Smooth muscle cell of the brain vasculature (primary cell): ENCODE data around the gene TNNI3K.
A peak's percentile ranks its signal among the peaks of the same experiment; 100 is the strongest.
"Not testable (repeated sequence)": the region's sequence is repeated elsewhere in the genome, so short reads cannot be mapped to it uniquely, and the experiment has no call there.

Experiments used
- DNase-seq: peaks from one replicate; pipeline ENCODE4 v3.0.0-alpha.2; 2012; ENCODE audit warnings: low read depth, low spot score

TNNI3K gene, protein sequence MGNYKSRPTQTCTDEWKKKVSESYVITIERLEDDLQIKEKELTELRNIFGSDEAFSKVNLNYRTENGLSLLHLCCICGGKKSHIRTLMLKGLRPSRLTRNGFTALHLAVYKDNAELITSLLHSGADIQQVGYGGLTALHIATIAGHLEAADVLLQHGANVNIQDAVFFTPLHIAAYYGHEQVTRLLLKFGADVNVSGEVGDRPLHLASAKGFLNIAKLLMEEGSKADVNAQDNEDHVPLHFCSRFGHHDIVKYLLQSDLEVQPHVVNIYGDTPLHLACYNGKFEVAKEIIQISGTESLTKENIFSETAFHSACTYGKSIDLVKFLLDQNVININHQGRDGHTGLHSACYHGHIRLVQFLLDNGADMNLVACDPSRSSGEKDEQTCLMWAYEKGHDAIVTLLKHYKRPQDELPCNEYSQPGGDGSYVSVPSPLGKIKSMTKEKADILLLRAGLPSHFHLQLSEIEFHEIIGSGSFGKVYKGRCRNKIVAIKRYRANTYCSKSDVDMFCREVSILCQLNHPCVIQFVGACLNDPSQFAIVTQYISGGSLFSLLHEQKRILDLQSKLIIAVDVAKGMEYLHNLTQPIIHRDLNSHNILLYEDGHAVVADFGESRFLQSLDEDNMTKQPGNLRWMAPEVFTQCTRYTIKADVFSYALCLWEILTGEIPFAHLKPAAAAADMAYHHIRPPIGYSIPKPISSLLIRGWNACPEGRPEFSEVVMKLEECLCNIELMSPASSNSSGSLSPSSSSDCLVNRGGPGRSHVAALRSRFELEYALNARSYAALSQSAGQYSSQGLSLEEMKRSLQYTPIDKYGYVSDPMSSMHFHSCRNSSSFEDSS

DNA sequence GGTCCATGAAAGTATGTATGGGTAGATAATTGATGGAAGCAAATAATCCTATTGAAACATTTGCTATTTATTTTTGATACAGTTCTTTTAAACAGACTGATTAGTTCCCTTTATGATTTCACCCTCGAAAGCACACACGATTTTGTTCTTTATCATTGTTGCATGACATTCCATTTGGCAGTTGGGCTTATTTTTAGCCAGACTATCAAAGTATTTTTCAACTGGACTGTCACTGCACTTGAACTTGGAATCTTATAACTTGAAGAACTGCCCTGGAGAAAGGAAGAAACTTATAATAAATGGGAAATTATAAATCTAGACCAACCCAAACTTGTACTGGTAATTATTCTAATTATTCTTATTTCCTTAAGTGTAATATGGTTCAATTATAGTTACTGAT lies at the start of gene TNNI3K:
Gene TNNI3K, plus strand, starts transcription at position 235 of the 400 bp plus-strand sequence. Its CDS starts 65 bp downstream, at position 300.
- no peak for DNase-seq

DNA sequence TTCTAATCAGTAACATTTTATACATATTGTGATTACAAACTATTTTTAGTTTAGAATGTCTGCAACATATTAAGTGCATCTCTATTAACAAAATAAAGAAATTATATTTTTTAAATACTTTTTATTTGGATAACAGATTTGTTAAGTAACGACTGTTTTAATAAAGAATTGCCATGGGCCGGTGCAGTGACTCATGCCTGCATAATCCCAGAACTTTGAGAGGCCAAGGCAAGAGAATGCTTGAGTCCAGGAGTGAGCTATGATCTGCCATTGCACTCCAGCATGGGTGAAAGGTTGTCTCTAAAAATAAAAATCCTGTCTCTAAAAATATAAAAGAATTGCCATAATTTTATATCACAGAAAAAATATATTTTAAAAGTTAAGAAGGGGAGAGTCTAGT lies 41.3 kb upstream of the TNNI3K start:
- no peak for DNase-seq

DNA sequence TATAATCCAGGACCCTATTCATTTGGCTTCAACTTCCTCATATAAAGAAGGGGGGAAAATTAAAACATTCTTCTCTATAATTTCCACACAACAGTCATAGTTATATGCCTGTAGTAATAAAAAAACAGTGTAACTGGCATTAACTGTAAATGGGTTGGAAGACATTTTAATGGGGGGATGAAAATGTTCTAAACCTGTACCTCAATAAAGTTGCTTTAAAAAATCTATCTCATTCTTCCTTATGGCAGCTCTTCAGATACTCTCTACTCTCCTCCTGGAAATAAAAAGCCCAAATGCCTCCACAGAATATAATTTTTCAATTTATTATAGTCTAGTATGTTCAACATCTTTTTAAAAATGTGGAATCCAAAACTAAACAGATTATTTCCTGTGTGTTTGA lies 39.8 kb upstream of the TNNI3K start:
- DNase-seq: no peak

DNA sequence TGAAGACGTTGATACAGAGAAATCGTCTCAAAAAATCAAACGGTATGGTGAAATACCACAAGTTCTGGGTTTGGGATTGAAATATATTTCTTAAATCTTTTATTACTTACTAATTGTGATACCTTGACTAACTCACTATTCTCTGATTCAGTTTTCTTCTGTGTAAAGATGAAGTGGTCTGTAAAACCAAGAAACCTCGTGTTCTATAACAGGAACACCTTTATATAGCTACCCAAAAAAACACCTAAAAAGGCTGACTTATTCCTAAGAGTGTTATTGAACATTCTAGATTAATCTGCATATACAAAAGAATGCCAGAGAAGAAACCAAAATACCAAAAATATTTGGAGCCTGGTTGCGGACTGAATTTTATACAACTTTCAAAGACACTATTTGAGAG lies 37.9 kb upstream of the TNNI3K start:
- DNase-seq: no peak

DNA sequence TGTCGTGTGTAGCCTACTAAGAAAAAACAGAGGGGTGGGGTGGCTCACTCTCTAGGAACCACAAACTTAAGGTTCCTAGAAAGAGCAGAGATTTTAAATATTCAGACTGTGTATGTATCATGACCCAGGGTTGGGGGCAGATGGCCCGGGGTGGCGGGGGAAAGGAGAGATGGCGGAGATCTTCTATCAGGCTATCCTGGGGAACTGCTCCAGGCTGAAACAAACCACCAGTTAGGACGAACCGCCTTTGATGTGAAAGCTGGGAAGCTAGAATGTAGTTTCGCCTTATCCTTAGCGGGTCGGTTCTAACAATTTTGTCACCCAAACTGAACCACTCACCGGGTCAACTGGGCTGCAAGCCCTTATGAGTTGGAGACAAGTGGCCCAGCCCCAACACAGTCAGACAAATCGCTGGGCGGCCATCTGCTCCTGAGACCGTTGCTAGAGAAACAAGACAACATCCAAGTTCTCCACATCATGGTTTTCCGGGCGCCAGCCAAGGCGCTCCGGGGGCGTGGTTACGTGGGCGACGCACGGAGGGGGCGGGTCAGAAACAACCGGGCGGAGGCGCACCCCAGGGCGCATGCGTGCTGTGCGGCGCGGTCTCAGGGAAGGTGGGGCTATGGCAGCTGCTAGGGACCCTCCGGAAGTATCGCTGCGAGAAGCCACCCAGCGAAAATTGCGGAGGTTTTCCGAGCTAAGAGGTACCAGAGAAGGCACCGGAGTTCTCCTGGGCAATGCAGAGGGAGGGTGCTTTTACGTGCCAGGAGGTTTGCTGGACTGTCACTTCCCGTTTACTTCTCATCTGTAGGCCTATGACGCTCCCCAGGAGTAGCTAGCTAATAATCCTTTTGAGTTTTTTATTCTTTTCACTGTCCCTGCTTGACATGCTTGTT lies 37.3 kb upstream of the TNNI3K start, which contains the start of the genes FPGT and LRRIQ3:
Gene FPGT, plus strand, starts transcription at position 586 of the 896 bp plus-strand sequence. Its CDS starts 37 bp downstream, at position 623.
Gene LRRIQ3, minus strand, starts transcription at position 520 of the 896 bp plus-strand sequence. CDS start 14,492 bp downstream, outside the sequence.
- DNase-seq: peak; percentile 90

DNA sequence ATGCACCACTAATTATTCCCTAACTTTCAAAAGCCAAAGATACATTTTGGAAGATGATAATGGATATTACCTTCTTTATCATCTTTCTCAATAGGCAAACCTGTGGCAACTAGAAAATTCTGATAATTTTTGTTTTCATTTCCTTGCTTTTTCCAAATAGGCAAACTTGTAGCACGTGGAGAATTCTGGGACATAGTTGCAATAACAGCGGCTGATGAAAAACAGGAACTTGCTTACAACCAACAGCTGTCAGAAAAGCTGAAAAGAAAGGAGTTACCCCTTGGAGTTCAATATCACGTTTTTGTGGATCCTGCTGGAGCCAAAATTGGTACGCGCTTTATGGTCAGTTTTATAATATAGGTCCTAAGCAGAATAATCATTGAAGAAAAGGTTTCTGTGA lies 35.7 kb upstream of the TNNI3K start:
- no peak for DNase-seq

DNA sequence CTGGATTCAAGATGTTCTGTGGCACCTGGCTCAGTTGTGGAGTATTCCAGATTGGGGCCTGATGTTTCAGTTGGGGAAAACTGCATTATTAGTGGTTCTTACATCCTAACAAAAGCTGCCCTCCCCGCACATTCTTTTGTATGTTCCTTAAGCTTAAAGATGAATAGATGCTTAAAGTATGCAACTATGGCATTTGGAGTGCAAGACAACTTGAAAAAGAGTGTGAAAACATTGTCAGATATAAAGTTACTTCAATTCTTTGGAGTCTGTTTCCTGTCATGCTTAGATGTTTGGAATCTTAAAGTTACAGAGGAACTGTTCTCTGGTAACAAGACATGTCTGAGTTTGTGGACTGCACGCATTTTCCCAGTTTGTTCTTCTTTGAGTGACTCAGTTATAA lies 29.9 kb upstream of the TNNI3K start:
- DNase-seq: no peak

DNA sequence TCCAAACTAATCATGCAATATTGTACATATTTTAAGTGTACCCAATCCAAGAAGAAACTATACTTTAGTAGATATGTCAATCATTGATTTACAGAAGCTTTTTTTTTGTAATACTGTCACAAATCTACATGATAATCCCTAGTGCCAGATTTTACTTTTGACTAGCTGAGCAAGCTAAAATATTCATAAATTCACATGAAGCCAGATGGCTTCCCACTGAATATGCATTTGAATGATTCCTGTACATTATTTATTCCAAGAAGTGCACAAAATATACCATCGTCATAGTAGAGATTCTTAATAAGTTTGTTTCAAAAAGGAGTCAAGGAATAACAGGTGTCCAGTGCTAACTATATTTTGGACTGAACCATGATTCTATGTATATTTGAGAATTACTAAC lies 20.0 kb upstream of the TNNI3K start:
- no peak for DNase-seq

DNA sequence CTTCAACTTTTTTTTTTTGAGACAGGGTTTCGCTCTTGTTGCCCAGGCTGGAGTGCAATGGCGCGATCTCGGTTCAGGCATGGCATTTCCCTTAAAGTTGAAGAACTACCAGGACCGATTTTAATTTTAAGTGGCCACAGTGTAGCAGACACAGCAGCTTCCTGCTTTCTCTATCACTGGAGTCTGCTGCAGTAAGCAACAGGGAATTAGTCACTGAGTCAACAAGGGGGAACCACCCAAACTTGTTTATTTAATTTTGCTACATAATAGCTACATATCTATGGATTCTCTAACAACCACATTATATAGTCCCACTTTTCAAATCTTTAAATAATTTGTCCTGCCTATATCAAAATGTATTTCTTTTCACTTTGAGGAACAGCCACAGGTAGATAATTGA lies 12.5 kb upstream of the TNNI3K start:
- no peak for DNase-seq

DNA sequence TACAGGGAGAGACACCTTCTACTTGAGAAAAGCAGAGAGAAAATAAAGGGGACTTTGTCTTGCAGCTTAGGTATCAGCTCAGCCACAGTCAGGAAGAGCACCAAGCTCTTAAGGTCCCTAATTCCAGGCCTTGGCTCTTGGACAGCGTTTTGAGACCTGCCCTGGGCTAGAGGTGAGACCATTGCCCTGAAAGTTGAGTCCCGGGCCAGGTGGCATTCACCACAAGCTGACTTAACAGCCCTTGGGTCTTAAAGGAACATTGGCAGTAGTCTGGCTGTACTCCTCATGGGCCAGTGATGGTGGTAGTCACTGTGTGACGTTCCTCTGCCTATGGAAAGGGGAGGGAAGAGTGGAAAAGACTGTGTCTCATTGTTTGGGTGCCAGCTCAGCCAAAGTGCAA lies 11.7 kb upstream of the TNNI3K start:
- DNase-seq: no peak

DNA sequence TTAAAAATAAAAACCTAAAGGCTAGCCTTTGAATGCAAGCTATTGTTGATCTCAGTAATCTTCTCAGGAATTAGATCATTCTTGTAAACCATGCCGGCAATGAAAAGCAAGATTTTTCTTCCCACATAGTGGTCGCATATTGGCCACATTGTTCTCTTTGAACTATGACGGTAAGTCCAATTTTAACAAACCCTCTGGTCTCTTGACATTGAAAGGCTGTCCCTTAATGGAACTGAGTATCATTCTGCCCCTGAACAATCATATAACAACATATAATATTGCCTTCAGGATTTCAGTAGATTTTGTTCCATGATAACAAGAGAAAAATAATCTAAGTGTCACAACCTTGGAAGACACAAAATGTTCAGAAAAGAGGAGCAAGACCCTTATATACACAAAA lies 1.3 kb downstream of the TNNI3K start:
- DNase-seq: no peak

DNA sequence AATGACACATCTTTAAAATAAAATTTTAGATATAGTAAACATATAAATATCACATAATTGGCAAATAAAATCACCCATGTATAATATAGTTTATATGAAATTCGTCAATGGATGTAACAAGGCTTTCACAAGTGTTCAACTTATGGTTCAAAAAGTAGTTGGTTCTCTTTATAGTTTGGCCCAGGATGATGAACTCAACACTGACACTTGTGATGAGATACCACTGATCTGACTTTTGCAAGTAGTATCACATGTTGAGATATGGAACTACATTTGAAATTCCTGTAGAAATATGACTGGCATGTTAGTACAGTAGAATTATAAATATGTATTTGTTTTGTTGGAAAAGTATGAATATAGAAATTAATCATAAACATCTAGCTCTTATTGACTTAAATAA lies 1.8 kb downstream of the TNNI3K start:
- DNase-seq: no peak

DNA sequence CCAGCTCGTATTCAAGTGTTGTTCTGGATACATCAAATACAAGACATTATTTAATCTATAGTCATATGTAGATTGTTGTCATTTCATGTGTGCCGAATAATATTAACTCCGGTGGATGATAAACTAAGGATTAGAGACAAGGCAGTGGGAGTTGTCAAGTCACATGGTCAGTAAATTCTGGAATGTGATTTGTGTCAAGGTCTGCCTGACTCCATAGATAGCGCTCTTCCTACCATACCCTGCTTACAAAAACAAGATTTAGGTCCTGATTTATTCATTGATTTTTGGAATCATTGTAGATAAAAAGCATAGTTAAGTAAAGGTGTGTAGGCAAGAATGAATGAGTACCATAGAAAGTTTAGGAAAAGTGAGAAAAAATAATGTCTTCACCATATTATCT lies 2.6 kb downstream of the TNNI3K start:
- DNase-seq: no peak

DNA sequence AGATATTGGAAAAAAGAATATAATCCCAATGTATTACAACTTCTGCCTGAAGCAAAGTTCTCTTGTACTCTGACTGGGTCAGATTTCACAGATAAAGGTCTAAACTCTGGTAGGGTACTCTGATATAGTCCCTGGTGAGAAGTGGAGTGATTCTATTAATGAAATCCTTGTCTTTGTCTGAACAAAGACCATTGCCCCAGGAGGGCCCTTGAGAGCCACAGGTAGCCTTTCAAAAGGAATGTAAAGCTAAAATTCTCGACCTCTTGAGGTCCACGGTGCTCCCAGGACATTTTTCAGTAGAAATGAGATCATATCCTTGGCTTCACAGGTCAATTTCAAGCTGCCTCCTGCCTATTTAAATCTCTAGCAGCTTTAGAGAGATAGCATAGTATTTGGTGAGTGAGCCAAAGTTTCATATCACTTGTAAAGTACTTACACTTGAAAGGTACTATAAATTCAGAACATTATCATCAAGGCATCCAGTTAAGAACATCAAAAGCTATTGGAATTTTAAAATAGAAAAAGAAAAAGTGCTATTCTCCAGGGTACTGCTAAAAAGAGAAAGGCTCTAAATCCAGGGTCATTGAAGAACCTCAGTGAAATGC lies 10.1 kb downstream of the TNNI3K start:
- DNase-seq: no peak

DNA sequence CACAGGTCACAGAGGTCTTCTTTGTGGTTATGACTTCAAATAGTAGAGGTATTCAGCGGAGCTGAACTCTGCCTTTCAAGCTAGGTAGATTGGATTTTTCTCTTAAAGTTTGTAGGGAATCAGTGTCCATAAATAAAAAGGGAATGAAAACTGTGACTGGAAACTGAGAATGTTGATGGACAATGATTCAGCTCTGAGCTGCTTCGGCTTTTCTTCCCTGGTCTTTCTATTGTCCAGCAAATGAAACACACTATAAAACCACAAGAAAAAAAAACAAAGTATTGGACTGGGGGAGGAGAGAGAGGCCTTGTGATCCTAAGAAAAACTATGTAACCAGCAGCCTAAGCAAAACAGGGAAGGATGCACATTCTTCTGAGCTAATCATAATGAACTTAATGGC lies 11.1 kb downstream of the TNNI3K start:
- no peak for DNase-seq

DNA sequence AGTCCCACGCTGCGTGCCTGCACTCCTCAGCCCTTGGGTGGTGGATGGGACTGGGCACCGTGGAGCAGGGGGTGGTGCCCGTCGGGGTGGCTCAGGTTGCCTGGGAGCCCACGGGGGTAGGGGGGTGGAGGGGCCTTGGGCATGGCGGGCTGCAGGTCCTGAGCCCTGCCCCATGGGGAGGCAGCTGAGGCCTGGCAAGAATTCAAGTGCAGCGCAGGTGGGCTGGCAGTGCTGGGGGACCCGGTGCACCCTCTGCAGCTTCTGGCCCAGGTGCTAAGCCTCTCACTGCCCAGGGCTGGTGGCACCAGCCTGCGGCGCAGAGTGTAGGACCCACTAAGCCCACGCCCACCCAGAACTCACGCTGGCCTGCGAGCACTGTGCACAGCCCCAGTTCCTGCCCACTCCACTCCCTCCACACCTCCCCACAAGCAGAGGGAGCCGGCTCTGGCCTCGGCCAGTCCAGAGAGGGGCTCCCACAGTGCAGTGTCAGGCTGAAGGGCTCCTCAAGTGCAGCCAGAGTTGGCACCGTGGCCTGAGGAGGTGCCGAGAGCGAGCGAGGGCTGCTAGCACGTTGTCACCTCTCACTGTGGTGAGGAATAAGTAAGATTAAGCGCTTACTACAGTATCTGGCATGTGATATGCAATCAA lies 12.8 kb downstream of the TNNI3K start:
- no peak for DNase-seq

DNA sequence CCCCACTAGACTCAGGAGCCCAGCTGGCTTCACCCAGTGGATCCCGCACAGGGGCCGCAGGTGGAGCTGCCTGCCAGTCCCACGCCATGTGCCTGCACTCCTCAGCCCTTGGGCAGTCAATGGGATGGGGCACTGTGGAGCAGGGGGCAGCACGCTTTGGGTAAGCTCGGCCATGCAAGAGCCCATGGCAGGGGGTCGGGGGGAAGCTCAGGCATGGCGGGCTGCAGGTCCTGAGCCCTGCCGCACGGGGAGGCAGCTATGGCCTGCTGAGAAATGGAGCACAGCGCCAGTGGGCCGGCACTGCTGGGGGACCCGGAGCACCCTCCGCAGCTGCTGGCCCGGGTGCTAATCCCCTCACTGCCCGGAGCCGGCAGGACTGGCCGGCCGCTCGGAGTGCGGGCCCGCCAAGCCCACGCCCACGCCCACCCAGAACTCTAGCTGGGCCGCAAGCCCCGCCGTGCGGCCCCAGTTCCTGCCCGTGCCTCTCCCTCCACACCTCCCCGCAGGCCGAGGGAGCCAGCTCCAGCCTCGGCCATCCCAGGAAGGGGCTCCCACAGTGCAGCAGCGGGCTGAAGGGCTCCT lies 18.1 kb downstream of the TNNI3K start:
- not testable (repeated sequence) for DNase-seq

DNA sequence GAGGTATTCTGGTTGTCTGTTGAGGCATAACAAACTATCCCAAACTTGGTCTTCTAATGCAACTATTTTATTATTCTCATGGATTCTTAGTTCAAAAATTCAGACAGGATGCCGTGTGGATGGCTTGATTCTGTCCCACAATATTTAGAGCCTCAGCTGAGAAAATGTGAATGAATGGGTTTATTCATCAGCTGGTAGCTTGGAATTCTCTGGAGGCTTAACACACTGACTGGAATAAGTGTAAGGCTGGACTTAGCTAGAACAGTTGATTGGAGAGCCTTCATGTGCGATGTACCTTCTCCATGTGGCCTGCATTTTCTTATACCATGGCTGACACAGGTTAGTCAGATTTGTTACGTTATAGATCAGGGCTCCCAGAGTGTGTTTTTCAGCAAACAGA lies 30.8 kb downstream of the TNNI3K start:
- DNase-seq: no peak

DNA sequence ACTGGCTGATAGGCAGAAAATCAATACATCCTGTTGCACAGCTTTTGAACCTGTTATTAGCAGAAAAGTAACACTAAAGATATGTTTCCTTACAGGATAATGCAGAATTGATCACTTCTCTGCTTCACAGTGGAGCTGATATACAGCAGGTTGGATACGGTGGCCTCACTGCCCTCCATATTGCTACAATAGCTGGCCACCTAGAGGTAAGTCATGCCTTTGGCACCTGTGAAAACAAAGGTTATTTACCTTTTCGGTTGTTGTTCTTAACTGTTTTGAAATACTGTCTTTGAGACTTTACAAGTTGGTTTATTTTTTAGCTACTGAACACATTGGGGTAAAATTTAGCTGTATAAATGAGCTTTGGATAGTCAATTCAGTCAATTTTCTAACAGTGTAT lies 36.3 kb downstream of the TNNI3K start:
- DNase-seq: no peak

DNA sequence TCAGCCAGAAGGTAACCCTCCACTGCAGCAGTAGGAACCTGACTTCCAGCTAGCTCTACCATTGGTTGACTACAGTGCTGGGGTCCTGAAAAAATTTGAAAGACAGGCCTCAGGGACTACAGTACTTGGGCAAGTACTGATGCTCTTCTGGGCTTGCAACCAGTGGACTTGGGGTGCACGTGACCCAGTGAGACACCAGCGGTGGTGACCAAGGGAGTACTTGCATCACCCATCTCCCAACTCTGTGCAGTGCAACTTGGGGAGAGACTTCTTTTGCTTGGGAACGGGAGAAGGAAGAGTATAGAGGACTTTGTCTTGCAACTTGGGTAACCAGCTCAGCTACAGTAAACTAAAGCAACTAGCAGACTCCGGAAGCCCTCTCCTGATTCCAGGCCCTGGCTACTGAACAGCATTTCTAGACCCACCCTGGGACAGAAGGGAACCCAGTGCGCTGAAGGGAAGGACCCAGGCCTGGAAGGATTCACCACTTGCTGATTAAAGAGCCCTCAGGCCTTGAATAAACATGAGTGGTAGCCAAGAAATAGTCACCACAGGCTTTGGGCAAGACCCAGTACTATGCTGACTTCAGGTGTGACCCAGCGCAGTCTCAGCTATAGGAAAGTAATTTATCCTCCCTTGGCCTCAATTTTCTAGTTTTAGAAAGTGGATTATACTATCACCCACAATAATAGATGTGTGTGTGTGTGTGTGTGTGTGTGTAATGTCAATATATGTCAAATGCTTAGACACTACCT lies 45.6 kb downstream of the TNNI3K start:
- no peak for DNase-seq
